Lung (tissue), 12 donors: ENCODE results near the gene BATF3. TPM values are rescaled to one million over a fixed set of nuclear protein-coding genes. Genes with fewer than 3 reads are reported as not detected.

ENCODE experiments used
- ATAC-seq: fragments of 200-7000 bp; cut with Tn5 transposase; one replicate; pipeline ENCODE4 v1.9.1; 2020; ENCODE audit warnings: moderate number of reproducible peaks; ENCODE audit not compliant: insufficient read depth, low FRiP score
- DNase-seq, 3 donors: peaks; one replicate each; pipeline ENCODE4 v3.0.0-alpha.2; 2013 to 2017
- H3K27ac ChIP-seq, 2 donors: one replicate each; pipeline ENCODE4 v1.5.1; 2013; ENCODE audit warnings: mild to moderate bottlenecking in 2 of 2, moderate library complexity in 2 of 2, control low read depth in 1 of 2, inconsistent platforms in 1 of 2, low read depth in 1 of 2, low read length in 1 of 2
- H3K27me3 ChIP-seq, 3 donors: one replicate each; pipeline ENCODE4 v1.5.1; 2013; ENCODE audit warnings: low read length in 2 of 3; ENCODE audit not compliant: control insufficient read depth in 3 of 3, insufficient read depth in 3 of 3
- H3K36me3 ChIP-seq, 4 donors: one replicate each; pipeline ENCODE4 v1.5.1; 2013; ENCODE audit warnings: low read length in 4 of 4, mild to moderate bottlenecking in 1 of 4, moderate library complexity in 1 of 4; ENCODE audit not compliant: control insufficient read depth in 4 of 4, insufficient read depth in 4 of 4
- H3K4me1 ChIP-seq, 5 donors: one replicate each; pipeline ENCODE4 v1.5.1; 2013; ENCODE audit warnings: low read length in 5 of 5, mild to moderate bottlenecking in 2 of 5, moderate library complexity in 1 of 5; ENCODE audit not compliant: control insufficient read depth in 5 of 5, insufficient read depth in 5 of 5
- H3K4me3 ChIP-seq: one replicate; pipeline ENCODE4 v1.5.1; 2013; ENCODE audit warnings: mild to moderate bottlenecking, control low read depth, moderate library complexity
- H3K9ac ChIP-seq, 2 donors: one replicate each; pipeline ENCODE4 v1.5.1; 2013; ENCODE audit warnings: low read length in 2 of 2, control low read depth in 1 of 2; ENCODE audit not compliant: insufficient read depth in 1 of 2
- H3K9me3 ChIP-seq, 4 donors: one replicate each; pipeline ENCODE4 v1.5.1; 2013; ENCODE audit warnings: low read length in 3 of 4, mild to moderate bottlenecking in 1 of 4, moderate library complexity in 1 of 4; ENCODE audit not compliant: control insufficient read depth in 4 of 4, insufficient read depth in 3 of 4
- WGBS, 2 donors: extraction: QIAGEN DNeasy Blood & Tissue Kit; methylation state at CpG; one replicate each; pipeline ENCODE4 v1.1.7; 2013; 5-methylcytosine and 5-hydroxymethylcytosine counted together
- polyA plus RNA-seq, 2 donors: library from polyadenylated mRNA; stranded (reverse); fragments of 200-250 nt; gene quantifications; one replicate each; pipeline ENCODE4 v1.2.1, GENCODE V29; 2013
- total RNA-seq, 2 donors: library from RNA; depleted of rRNA in 1 of 2; stranded (reverse); fragments of >200 nt in 1 of 2; gene quantifications; one replicate each; pipeline ENCODE4 v1.2.1, GENCODE V29; 2014 to 2021
- TF ChIP-seq, protein P1 (sequence below): IDR thresholded peaks from 2 replicates; pipeline ENCODE4 v1.5.1; 2012; ENCODE audit warnings: mild to moderate bottlenecking; ENCODE audit errors: control extremely low read depth, extremely low read depth
- donor health status: control.
- donor health status: control.
- donor health status: Bipolar disorder and iron deficiency.
- donor health status: healthy.
- donor health status: DM: yes; HTN: yes; CAD: no.

BATF3 gene
- total and polyA plus RNA-seq, 4 donors: 2.4 to 24.6 (median 10.1) TPM

GRCh38 chr1:212700223-212700891 is 717 bp upstream of the BATF3 start:
- DNase-seq: peak; percentile 14 to 44 (median 31)
- no peaks in the 10 kb centered on the region for H3K36me3 ChIP-seq
- WGBS, 2 donors: 0 to 1% methylated on average over 56 of the region's 56 CpGs
- peak overlapping the region; percentile 70 for H3K4me3 ChIP-seq
- peak; percentile 20 for ATAC-seq
- H3K9me3 ChIP-seq: no peaks in the 10 kb centered on the region
- H3K9ac ChIP-seq: peak overlapping the region in 1 of 2 donors; percentile 67
- peaks cover 0 to 54% (median 33%) of the 10 kb centered on the region in 3 donors for H3K27me3 ChIP-seq
- TF ChIP-seq, protein P1, sequence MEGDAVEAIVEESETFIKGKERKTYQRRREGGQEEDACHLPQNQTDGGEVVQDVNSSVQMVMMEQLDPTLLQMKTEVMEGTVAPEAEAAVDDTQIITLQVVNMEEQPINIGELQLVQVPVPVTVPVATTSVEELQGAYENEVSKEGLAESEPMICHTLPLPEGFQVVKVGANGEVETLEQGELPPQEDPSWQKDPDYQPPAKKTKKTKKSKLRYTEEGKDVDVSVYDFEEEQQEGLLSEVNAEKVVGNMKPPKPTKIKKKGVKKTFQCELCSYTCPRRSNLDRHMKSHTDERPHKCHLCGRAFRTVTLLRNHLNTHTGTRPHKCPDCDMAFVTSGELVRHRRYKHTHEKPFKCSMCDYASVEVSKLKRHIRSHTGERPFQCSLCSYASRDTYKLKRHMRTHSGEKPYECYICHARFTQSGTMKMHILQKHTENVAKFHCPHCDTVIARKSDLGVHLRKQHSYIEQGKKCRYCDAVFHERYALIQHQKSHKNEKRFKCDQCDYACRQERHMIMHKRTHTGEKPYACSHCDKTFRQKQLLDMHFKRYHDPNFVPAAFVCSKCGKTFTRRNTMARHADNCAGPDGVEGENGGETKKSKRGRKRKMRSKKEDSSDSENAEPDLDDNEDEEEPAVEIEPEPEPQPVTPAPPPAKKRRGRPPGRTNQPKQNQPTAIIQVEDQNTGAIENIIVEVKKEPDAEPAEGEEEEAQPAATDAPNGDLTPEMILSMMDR: no peak
- peaks cover 0 to 16% (median 8%) of the 10 kb centered on the region in 5 donors for H3K4me1 ChIP-seq
- peak overlapping the region in 1 of 2 donors; percentile 87 for H3K27ac ChIP-seq

DNA sequence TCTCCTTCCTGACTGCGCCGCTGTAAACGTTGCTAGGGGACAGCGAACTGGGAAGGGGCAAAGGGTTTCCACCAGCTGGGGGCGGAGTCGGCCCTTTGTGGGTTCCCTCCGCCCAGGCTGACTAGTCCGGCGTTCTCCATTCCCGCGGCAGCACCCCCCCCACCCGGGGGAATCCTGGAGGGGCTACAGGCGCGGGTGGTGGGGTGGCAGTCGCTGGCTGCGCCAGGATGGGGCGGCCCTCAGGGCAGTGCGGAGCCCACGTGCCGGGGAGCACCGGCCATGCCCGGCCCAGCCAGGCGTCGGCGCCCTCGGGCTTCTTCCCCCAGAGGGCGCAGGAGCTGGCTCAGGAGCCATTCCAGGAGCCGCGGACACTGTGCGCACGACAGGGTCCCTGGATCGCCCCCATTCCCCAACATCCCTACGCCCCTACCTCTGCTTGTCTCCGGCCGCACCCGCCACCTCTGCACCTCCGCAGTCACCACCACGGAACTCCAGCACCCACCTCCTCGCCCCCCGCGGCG is 476 bp downstream of the BATF3 start:
- DNase-seq: peak; percentile 22 to 33 (median 26)
- Histone ChIP-seq H3K4me1 (peaks cover 0 to 17% (median 8%) of the 10 kb centered on the region in 5 donors), H3K27ac (peak overlapping the region in 1 of 2 donors; percentile 87), H3K4me3 (peak overlapping the region; percentile 70), H3K9ac (peak overlapping the region in 1 of 2 donors; percentile 4), H3K36me3 (no peaks in the 10 kb centered on the region), H3K9me3 (no peaks in the 10 kb centered on the region), H3K27me3 (peaks cover 0 to 60% (median 33%) of the 10 kb centered on the region in 3 donors)
- ATAC-seq: peak; percentile 56
- TF ChIP-seq, protein P1: no peak
- 1% methylated on average over 35 to 42 of the region's 42 CpGs for WGBS, 2 donors

- H3K4me1 ChIP-seq: peaks cover 0 to 17% (median 8%) of the 10 kb centered on the region in 5 donors
- peak overlapping the region in 1 of 2 donors; percentile 4 for H3K9ac ChIP-seq
- TF ChIP-seq, protein P1: no peak
- 27 to 34% methylated on average over 12 of the region's 12 CpGs for WGBS, 2 donors
- H3K9me3 ChIP-seq: no peaks in the 10 kb centered on the region
- no peak overlapping the region for H3K4me3 ChIP-seq
- H3K27me3 ChIP-seq: peaks cover 3 to 60% (median 33%) of the 10 kb centered on the region in 3 donors
- no peak overlapping the region for H3K27ac ChIP-seq
- ATAC-seq (no peak), DNase-seq (no peak)
- H3K36me3 ChIP-seq: no peaks in the 10 kb centered on the region
These were observed 1.1 kb downstream of the BATF3 start for GRCh38 chr1:212698467-212699103.
